SJSA1 (cell line): ENCODE data around the gene MORN3. TPM values are rescaled to one million over a fixed set of nuclear protein-coding genes. Genes with fewer than 3 reads are reported as not detected.
A peak's percentile ranks its signal among the peaks of the same experiment; 100 is the strongest.
"Not testable (repeated sequence)": the region's sequence is repeated elsewhere in the genome, so short reads cannot be mapped to it uniquely, and the experiment has no call there.

Experiments
- DNase-seq, 2 experiments: peaks; one replicate each; pipeline ENCODE4 v3.0.0-alpha.2; 2015 to 2020; ENCODE audit warnings: low spot score in 2 of 2, low read depth in 1 of 2
- H3K27ac ChIP-seq: fragments of 250-450 bp; sonication (Bioruptor Pico); 2 replicates; pipeline ENCODE4 v1.5.1; 2020; ENCODE audit warnings: mild to moderate bottlenecking, moderate library complexity
- H3K27me3 ChIP-seq: fragments of 250-450 bp; sonication (Bioruptor Pico); replicated peaks from 2 replicates; pipeline ENCODE4 v1.5.1; 2020; ENCODE audit warnings: mild to moderate bottlenecking, moderate library complexity
- H3K36me3 ChIP-seq: fragments of 250-450 bp; sonication (Bioruptor Pico); 2 replicates; pipeline ENCODE4 v1.5.1; 2020; ENCODE audit warnings: mild to moderate bottlenecking
- H3K4me1 ChIP-seq: fragments of 250-450 bp; sonication (Bioruptor Pico); replicated peaks from 2 replicates; pipeline ENCODE4 v1.6.1; 2021; ENCODE audit warnings: mild to moderate bottlenecking
- H3K4me3 ChIP-seq: fragments of 250-450 bp; sonication (Bioruptor Pico); 2 replicates; pipeline ENCODE4 v1.5.1; 2020; ENCODE audit warnings: mild to moderate bottlenecking
- H3K9me3 ChIP-seq: fragments of 250-450 bp; sonication (Bioruptor Pico); replicated peaks from 2 replicates; pipeline ENCODE4 v1.5.1; 2020; ENCODE audit warnings: mild to moderate bottlenecking
- total RNA-seq: library from RNA; depleted of rRNA; stranded (reverse); fragments of >200 nt; shearing (Covaris generic); gene quantifications from 2 replicates; pipeline ENCODE4 v1.2.3, GENCODE V29; 2014

The MORN3 gene
- total RNA-seq, 1 experiment from 2014 or later, result not detected

- Histone ChIP-seq H3K4me1 (peaks cover 11% of the 10 kb centered on the region), H3K27me3 (no peaks in the 10 kb centered on the region), H3K36me3 (no peaks in the 10 kb centered on the region), H3K4me3 (no peak overlapping the region), H3K27ac (no peak overlapping the region), H3K9me3 (no peaks in the 10 kb centered on the region)
- DNase-seq, result no peak
Measured at GRCh38 chr12:121676190-121676589, 6.7 kb upstream of the MORN3 start.

- no peaks in the 10 kb centered on the region for H3K36me3 ChIP-seq
- no peaks in the 10 kb centered on the region for H3K9me3 ChIP-seq
- no peak for DNase-seq
- peaks cover 11% of the 10 kb centered on the region for H3K4me1 ChIP-seq
- H3K27me3 ChIP-seq, result no peaks in the 10 kb centered on the region
- peak overlapping the region; percentile 34 for H3K4me3 ChIP-seq
- H3K27ac ChIP-seq, result peak overlapping the region; percentile 49; the same call in 1 of the 2 replicates
Measured at GRCh38 chr12:121673013-121673511, 3.6 kb upstream of the MORN3 start.

- Histone ChIP-seq H3K36me3 (no peaks in the 10 kb centered on the region), H3K27me3 (no peaks in the 10 kb centered on the region), H3K27ac (no peak overlapping the region), H3K4me3 (no peak overlapping the region), H3K4me1 (peaks cover 11% of the 10 kb centered on the region), H3K9me3 (no peaks in the 10 kb centered on the region)
- peak; percentile 31 to 64 for DNase-seq
Measured at GRCh38 chr12:121668750-121669520, 519 bp downstream of the MORN3 start.

GRCh38 chr12:121666829-121667228 lies 2.6 kb downstream of the MORN3 start:
- H3K9me3 ChIP-seq, H3K4me3 ChIP-seq, DNase-seq, H3K27me3 ChIP-seq, H3K4me1 ChIP-seq, H3K27ac ChIP-seq, H3K36me3 ChIP-seq: not testable (repeated sequence)

GRCh38 chr12:121663610-121663929 lies 5.9 kb downstream of the MORN3 start:
- Histone ChIP-seq H3K27ac (no peak overlapping the region), H3K27me3 (no peaks in the 10 kb centered on the region), H3K9me3 (no peaks in the 10 kb centered on the region), H3K36me3 (no peaks in the 10 kb centered on the region), H3K4me1 (no peaks in the 10 kb centered on the region), H3K4me3 (no peak overlapping the region)
- no peak for DNase-seq

- not testable (repeated sequence) for H3K4me1 ChIP-seq, H3K9me3 ChIP-seq, H3K27ac ChIP-seq, H3K36me3 ChIP-seq, H3K27me3 ChIP-seq, DNase-seq, H3K4me3 ChIP-seq
Measured at GRCh38 chr12:121661353-121662105, 7.9 kb downstream of the MORN3 start.

GRCh38 chr12:121657305-121658008 lies 12.0 kb downstream of the MORN3 start:
- H3K27me3 ChIP-seq, result no peaks in the 10 kb centered on the region
- H3K9me3 ChIP-seq, result no peaks in the 10 kb centered on the region
- H3K4me3 ChIP-seq, result no peak overlapping the region
- H3K36me3 ChIP-seq, result no peaks in the 10 kb centered on the region
- DNase-seq, result no peak
- no peak overlapping the region for H3K27ac ChIP-seq
- H3K4me1 ChIP-seq, result no peaks in the 10 kb centered on the region

- Histone ChIP-seq H3K27ac (no peak overlapping the region), H3K9me3 (no peaks in the 10 kb centered on the region), H3K36me3 (no peaks in the 10 kb centered on the region), H3K4me1 (no peaks in the 10 kb centered on the region), H3K4me3 (no peak overlapping the region), H3K27me3 (no peaks in the 10 kb centered on the region)
- DNase-seq, result no peak
Measured at GRCh38 chr12:121656122-121656521, 13.3 kb downstream of the MORN3 start.

- Histone ChIP-seq H3K36me3 (no peaks in the 10 kb centered on the region), H3K9me3 (no peaks in the 10 kb centered on the region), H3K27me3 (no peaks in the 10 kb centered on the region), H3K4me3 (no peak overlapping the region), H3K27ac (no peak overlapping the region), H3K4me1 (no peaks in the 10 kb centered on the region)
- DNase-seq, result no peak
Measured at GRCh38 chr12:121653999-121654398, 15.5 kb downstream of the MORN3 start.

- H3K4me1 ChIP-seq, result no peaks in the 10 kb centered on the region
- no peak for DNase-seq
- no peak overlapping the region for H3K4me3 ChIP-seq
- no peaks in the 10 kb centered on the region for H3K27me3 ChIP-seq
- H3K36me3 ChIP-seq, result no peaks in the 10 kb centered on the region
- no peak overlapping the region for H3K27ac ChIP-seq
- no peaks in the 10 kb centered on the region for H3K9me3 ChIP-seq
Measured at GRCh38 chr12:121652767-121653497, 16.5 kb downstream of the MORN3 start.

GRCh38 chr12:121651320-121651719 lies 18.1 kb downstream of the MORN3 start:
- H3K4me1 ChIP-seq, result no peaks in the 10 kb centered on the region
- no peaks in the 10 kb centered on the region for H3K9me3 ChIP-seq
- H3K4me3 ChIP-seq, result no peak overlapping the region
- H3K27ac ChIP-seq, result no peak overlapping the region
- H3K27me3 ChIP-seq, result no peaks in the 10 kb centered on the region
- no peak for DNase-seq
- no peaks in the 10 kb centered on the region for H3K36me3 ChIP-seq

- H3K4me3 ChIP-seq, result no peak overlapping the region
- no peak overlapping the region for H3K27ac ChIP-seq
- H3K36me3 ChIP-seq, result no peaks in the 10 kb centered on the region
- no peaks in the 10 kb centered on the region for H3K27me3 ChIP-seq
- H3K9me3 ChIP-seq, result no peaks in the 10 kb centered on the region
- no peak for DNase-seq
- no peaks in the 10 kb centered on the region for H3K4me1 ChIP-seq
Measured at GRCh38 chr12:121649819-121650353, 19.6 kb downstream of the MORN3 start.

GRCh38 chr12:121649322-121649721 lies 20.1 kb downstream of the MORN3 start:
- DNase-seq, result no peak
- H3K27ac ChIP-seq, result no peak overlapping the region
- H3K36me3 ChIP-seq, result no peaks in the 10 kb centered on the region
- H3K4me3 ChIP-seq, result no peak overlapping the region
- no peaks in the 10 kb centered on the region for H3K27me3 ChIP-seq
- no peaks in the 10 kb centered on the region for H3K4me1 ChIP-seq
- no peaks in the 10 kb centered on the region for H3K9me3 ChIP-seq
